DMS114 treated with DMSO at 0.1 percent for 48 hours (cell line): Measurements from ENCODE around the gene BORCS5.
"Not testable (repeated sequence)": the region's sequence is repeated elsewhere in the genome, so short reads cannot be mapped to it uniquely, and the experiment has no call there.

Source experiments
- DNase-seq: peaks from one replicate; lab custom pipeline; 2025; ENCODE audit not compliant: unreplicated experiment; lab: John Stamatoyannopoulos, UW

Gene BORCS5

GRCh38 chr12:12392413-12392812 lies 35.5 kb downstream of the BORCS5 start:
- no peak for DNase-seq

GRCh38 chr12:12393171-12393570 lies 36.3 kb downstream of the BORCS5 start:
- DNase-seq, result no peak

- no peak for DNase-seq
Measured at GRCh38 chr12:12396694-12397093, 39.8 kb downstream of the BORCS5 start.

- no peak for DNase-seq
Measured at GRCh38 chr12:12397184-12397583, 40.3 kb downstream of the BORCS5 start.

- no peak for DNase-seq
Measured at GRCh38 chr12:12398026-12398859, 41.4 kb downstream of the BORCS5 start.

- DNase-seq, result no peak
Measured at GRCh38 chr12:12399161-12399560, 42.3 kb downstream of the BORCS5 start.

- no peak for DNase-seq
Measured at GRCh38 chr12:12399776-12400305, 43.0 kb downstream of the BORCS5 start.

GRCh38 chr12:12400793-12401192 lies 43.9 kb downstream of the BORCS5 start:
- no peak for DNase-seq

- no peak for DNase-seq
Measured at GRCh38 chr12:12403264-12404248, 46.7 kb downstream of the BORCS5 start.

GRCh38 chr12:12404297-12404696 lies 47.4 kb downstream of the BORCS5 start:
- no peak for DNase-seq

- no peak for DNase-seq
Measured at GRCh38 chr12:12405882-12406281, 49.0 kb downstream of the BORCS5 start.

- no peak for DNase-seq
Measured at GRCh38 chr12:12406762-12407161, 49.9 kb downstream of the BORCS5 start.

GRCh38 chr12:12408265-12408690 lies 51.4 kb downstream of the BORCS5 start:
- no peak for DNase-seq

GRCh38 chr12:12409337-12409736 lies 52.5 kb downstream of the BORCS5 start:
- not testable (repeated sequence) for DNase-seq

GRCh38 chr12:12415886-12416285 lies 59.0 kb downstream of the BORCS5 start:
- DNase-seq, result no peak

GRCh38 chr12:12419165-12419564 lies 62.3 kb downstream of the BORCS5 start:
- not testable (repeated sequence) for DNase-seq

- no peak for DNase-seq
Measured at GRCh38 chr12:12423367-12423766, 66.5 kb downstream of the BORCS5 start.

- no peak for DNase-seq
Measured at GRCh38 chr12:12425001-12425400, 68.1 kb downstream of the BORCS5 start.

- DNase-seq, result no peak
Measured at GRCh38 chr12:12425616-12426015, 68.7 kb downstream of the BORCS5 start.

GRCh38 chr12:12427568-12427967 lies 70.7 kb downstream of the BORCS5 start:
- DNase-seq, result no peak

- DNase-seq, result no peak
Measured at GRCh38 chr12:12428047-12428446, 71.2 kb downstream of the BORCS5 start.
